Fibroblast of the aortic adventitia (primary cell): ENCODE results near the gene WDR74. TPM values are rescaled to one million over a fixed set of nuclear protein-coding genes. Genes with fewer than 3 reads are reported as not detected.
"Not testable (repeated sequence)": the region's sequence is repeated elsewhere in the genome, so short reads cannot be mapped to it uniquely, and the experiment has no call there.

ENCODE experiments used
- DNase-seq: peaks from one replicate; pipeline ENCODE4 v3.0.0-alpha.2; 2010; ENCODE audit warnings: low read depth
- H3K4me3 ChIP-seq: 2 replicates; pipeline ENCODE4 v1.5.1; 2011; ENCODE audit warnings: low read depth, mild to moderate bottlenecking, control low read depth, low read length, moderate library complexity
- total RNA-seq: library from RNA; depleted of rRNA; stranded (reverse); fragments of >200 nt; gene quantifications from 2 replicates; pipeline ENCODE4 v1.2.3, GENCODE V29; 2012; ENCODE audit warnings: low replicate concordance
- TF ChIP-seq, protein P1 (sequence below): IDR thresholded peaks from 2 replicates; pipeline ENCODE4 v1.5.1; 2011; ENCODE audit warnings: mild to moderate bottlenecking, low read length, control low read depth, inconsistent platforms; ENCODE audit not compliant: insufficient read depth

WDR74 gene
- total RNA-seq, 1 donor = 29.5 TPM

GRCh38 chr11:62832336-62833234 is 6.8 kb downstream of the WDR74 start, which contains the start of gene TEX54:
Gene TEX54, minus strand, starts transcription at chr11:62832841.
- H3K4me3 ChIP-seq = peak within 1 kb of the TSS; percentile 90
- no peak for DNase-seq

GRCh38 chr11:62831520-62832335 is 7.7 kb downstream of the WDR74 start, which contains the start of gene STX5:
Gene STX5, minus strand, starts transcription at chr11:62832051. Its CDS starts 808 bp downstream, at chr11:62831243.
- DNase-seq = peak; percentile 98
- H3K4me3 ChIP-seq = peak within 1 kb of the TSS; percentile 90
- TF ChIP-seq, protein P1, sequence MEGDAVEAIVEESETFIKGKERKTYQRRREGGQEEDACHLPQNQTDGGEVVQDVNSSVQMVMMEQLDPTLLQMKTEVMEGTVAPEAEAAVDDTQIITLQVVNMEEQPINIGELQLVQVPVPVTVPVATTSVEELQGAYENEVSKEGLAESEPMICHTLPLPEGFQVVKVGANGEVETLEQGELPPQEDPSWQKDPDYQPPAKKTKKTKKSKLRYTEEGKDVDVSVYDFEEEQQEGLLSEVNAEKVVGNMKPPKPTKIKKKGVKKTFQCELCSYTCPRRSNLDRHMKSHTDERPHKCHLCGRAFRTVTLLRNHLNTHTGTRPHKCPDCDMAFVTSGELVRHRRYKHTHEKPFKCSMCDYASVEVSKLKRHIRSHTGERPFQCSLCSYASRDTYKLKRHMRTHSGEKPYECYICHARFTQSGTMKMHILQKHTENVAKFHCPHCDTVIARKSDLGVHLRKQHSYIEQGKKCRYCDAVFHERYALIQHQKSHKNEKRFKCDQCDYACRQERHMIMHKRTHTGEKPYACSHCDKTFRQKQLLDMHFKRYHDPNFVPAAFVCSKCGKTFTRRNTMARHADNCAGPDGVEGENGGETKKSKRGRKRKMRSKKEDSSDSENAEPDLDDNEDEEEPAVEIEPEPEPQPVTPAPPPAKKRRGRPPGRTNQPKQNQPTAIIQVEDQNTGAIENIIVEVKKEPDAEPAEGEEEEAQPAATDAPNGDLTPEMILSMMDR = no peak

More at GRCh38 chr11:62832336-62833234, 6.8 kb downstream of the WDR74 start, which contains the start of gene TEX54:
- TF ChIP-seq, protein P1 = no peak

DNA sequence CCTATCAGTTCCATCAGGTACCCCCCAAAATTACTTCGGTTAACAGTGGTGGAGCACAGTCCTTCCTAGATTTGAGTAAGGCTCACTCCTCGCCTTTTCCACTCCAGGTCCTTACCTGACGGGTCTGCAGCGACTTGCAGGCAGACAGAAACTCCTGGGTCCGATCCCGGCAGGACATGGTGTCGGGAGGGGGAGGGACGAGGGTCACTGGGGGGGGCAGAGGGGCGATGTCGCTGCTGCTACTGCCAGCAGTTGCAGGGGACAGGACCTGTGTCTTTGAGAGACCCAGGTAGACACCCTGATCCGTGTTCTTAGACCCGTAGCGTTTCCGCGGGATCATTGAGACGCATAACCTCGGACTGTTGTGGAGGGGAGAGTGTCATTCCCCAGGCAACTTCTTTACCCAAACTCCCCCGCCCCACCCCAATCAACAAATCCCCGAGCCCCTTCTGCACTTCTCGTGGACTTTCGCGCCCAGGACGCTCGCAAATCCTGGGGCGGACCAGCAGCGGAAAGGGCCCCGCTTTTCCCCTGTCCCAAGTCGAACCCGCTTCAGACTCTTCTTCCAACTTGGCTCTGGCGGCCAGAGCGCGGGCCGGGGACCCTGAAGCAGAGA is 8.4 kb downstream of the WDR74 start:
- H3K4me3 ChIP-seq = peak overlapping the region; percentile 85
- TF ChIP-seq, protein P1 = no peak
- no peak for DNase-seq

- not testable (repeated sequence) for H3K4me3 ChIP-seq, DNase-seq
Measured at GRCh38 chr11:62828130-62828529, 11.3 kb downstream of the WDR74 start.

DNA sequence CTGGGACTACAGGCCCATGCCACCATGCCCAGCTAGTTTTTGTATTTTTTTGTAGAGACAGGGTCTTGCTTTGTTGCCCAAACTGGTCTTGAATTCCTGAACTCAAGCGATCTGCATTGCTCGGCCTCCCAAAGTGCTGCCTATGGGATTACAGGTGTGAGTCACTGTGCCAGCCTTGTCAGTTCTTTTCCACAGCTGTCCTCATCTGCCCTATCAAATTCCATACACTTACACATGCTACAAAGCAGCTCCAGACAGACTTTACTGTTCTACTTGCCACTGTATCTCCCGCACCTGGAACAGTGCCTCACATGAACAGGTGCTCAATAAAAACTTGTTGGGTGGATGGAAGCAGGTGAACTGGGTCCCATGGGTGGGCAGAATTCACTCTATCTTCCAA is 15.7 kb downstream of the WDR74 start:
- DNase-seq = no peak
- TF ChIP-seq, protein P1 = no peak
- H3K4me3 ChIP-seq = no peak overlapping the region

GRCh38 chr11:62817129-62817528 is 22.3 kb downstream of the WDR74 start:
- peak; percentile 31 for DNase-seq

More at GRCh38 chr11:62817129-62817528, 22.3 kb downstream of the WDR74 start:
- H3K4me3 ChIP-seq = no peak overlapping the region
- TF ChIP-seq, protein P1 = no peak
